Brain microvascular endothelial cell (primary cell): ENCODE results near the gene MARK4.

Experiments
- DNase-seq: peaks from one replicate; pipeline ENCODE4 v3.0.0-alpha.2; 2020
- H3K27ac ChIP-seq: fragments of 250-450 bp; sonication (Bioruptor Pico); 2 replicates; pipeline ENCODE4 v1.5.1; 2020; ENCODE audit warnings: mild to moderate bottlenecking, moderate library complexity
- H3K27me3 ChIP-seq: fragments of 250-450 bp; sonication (Bioruptor Pico); replicated peaks from 2 replicates; pipeline ENCODE4 v1.5.1; 2020; ENCODE audit warnings: mild to moderate bottlenecking
- H3K36me3 ChIP-seq: fragments of 250-450 bp; sonication (Bioruptor Pico); replicated peaks from 2 replicates; pipeline ENCODE4 v1.5.1; 2020; ENCODE audit warnings: mild to moderate bottlenecking
- H3K4me3 ChIP-seq: 2 replicates; pipeline ENCODE4 v1.5.1; 2011; ENCODE audit warnings: low read depth, mild to moderate bottlenecking, control low read depth, low read length, moderate library complexity
- CTCF ChIP-seq: IDR thresholded peaks from 2 replicates; pipeline ENCODE4 v1.5.1; 2011; ENCODE audit warnings: low read depth, mild to moderate bottlenecking, moderate library complexity, low read length, control low read depth, inconsistent platforms; ENCODE audit errors: missing control alignments
- in situ Hi-C: cut with HindIII; loops from 2 replicates; pipeline ENCODE4 v1.10.0; 2017; ENCODE audit warnings: low sequenced_read_pairs, low pct_ligation_motif_present

MARK4 gene

GRCh38 chr19:45250832-45251451, at the start of gene MARK4:
TSS of gene MARK4 (plus strand) at chr19:45251271. CDS start at chr19:45251589, 318 bp downstream.
- no peak for TF ChIP-seq CTCF
- peak within 1 kb of the TSS; percentile 74 for H3K4me3 ChIP-seq
- no peaks in the 10 kb centered on the region for H3K36me3 ChIP-seq
- peak; percentile 17 for DNase-seq
- in situ Hi-C loops: no loop called here
- no peak within 1 kb of the TSS for H3K27ac ChIP-seq
- H3K27me3 ChIP-seq: no peaks in the 10 kb centered on the region

- Histone ChIP-seq H3K27me3 (no peaks in the 10 kb centered on the region), H3K27ac (no peak overlapping the region), H3K36me3 (no peaks in the 10 kb centered on the region), H3K4me3 (no peak overlapping the region)
- DNase-seq: no peak
- no peak for TF ChIP-seq CTCF
- in situ Hi-C loops: no loop called here
These were observed 48.4 kb upstream of the MARK4 start for GRCh38 chr19:45202637-45203036.

- no peak for DNase-seq
- H3K27me3 ChIP-seq: no peaks in the 10 kb centered on the region
- no peaks in the 10 kb centered on the region for H3K36me3 ChIP-seq
- in situ Hi-C loops: no loop called here
- H3K27ac ChIP-seq: no peak overlapping the region
- TF ChIP-seq CTCF: no peak
- no peak overlapping the region for H3K4me3 ChIP-seq
These were observed 45.3 kb upstream of the MARK4 start for GRCh38 chr19:45205810-45206209.

- Histone ChIP-seq H3K27me3 (no peaks in the 10 kb centered on the region), H3K27ac (no peak overlapping the region), H3K36me3 (no peaks in the 10 kb centered on the region), H3K4me3 (no peak overlapping the region)
- TF ChIP-seq CTCF: no peak
- no peak for DNase-seq
- in situ Hi-C loops: no loop called here
These were observed 44.7 kb upstream of the MARK4 start for GRCh38 chr19:45206328-45206727.

- no peak overlapping the region for H3K4me3 ChIP-seq
- no peak for TF ChIP-seq CTCF
- H3K27me3 ChIP-seq: peaks cover 11% of the 10 kb centered on the region
- H3K36me3 ChIP-seq: no peaks in the 10 kb centered on the region
- in situ Hi-C loops: no loop called here
- no peak overlapping the region for H3K27ac ChIP-seq
- no peak for DNase-seq
These were observed 39.2 kb upstream of the MARK4 start for GRCh38 chr19:45211751-45212381.
